ENCODE results near the gene RBSN.

The RBSN gene

GRCh38 chr3:15060029-15060428 lies 38.9 kb downstream of the RBSN start:
- no peak for DNase-seq (ENCODE audit: low spot score)

- no peak for DNase-seq (ENCODE audit: low spot score)
Observed at GRCh38 chr3:15056676-15057404, 42.1 kb downstream of the RBSN start.

GRCh38 chr3:15055019-15055557 lies 43.9 kb downstream of the RBSN start:
- DNase-seq (ENCODE audit: low spot score) = no peak

- DNase-seq (ENCODE audit: low spot score) = no peak
Observed at GRCh38 chr3:15053541-15053940, 45.4 kb downstream of the RBSN start.

- DNase-seq (ENCODE audit: low spot score) = no peak
Observed at GRCh38 chr3:15052335-15053242, 46.4 kb downstream of the RBSN start.

GRCh38 chr3:15051531-15051930 lies 47.4 kb downstream of the RBSN start:
- DNase-seq (ENCODE audit: low spot score) = peak; percentile 28

- DNase-seq (ENCODE audit: low spot score) = no peak
Observed at GRCh38 chr3:15050405-15051092, 48.4 kb downstream of the RBSN start.

- DNase-seq (ENCODE audit: low spot score) = no peak
Observed at GRCh38 chr3:15049584-15049983, 49.4 kb downstream of the RBSN start.

GRCh38 chr3:15045667-15046066 lies 53.3 kb downstream of the RBSN start:
- DNase-seq (ENCODE audit: low spot score) = no peak

GRCh38 chr3:15044326-15044725 lies 54.6 kb downstream of the RBSN start:
- DNase-seq (ENCODE audit: low spot score) = no peak

- no peak for DNase-seq (ENCODE audit: low spot score)
Observed at GRCh38 chr3:15043408-15044171, 55.4 kb downstream of the RBSN start.

- no peak for DNase-seq (ENCODE audit: low spot score)
Observed at GRCh38 chr3:15042936-15043335, 56.0 kb downstream of the RBSN start.

- no peak for DNase-seq (ENCODE audit: low spot score)
Observed at GRCh38 chr3:15041950-15042349, 57.0 kb downstream of the RBSN start.

- no peak for DNase-seq (ENCODE audit: low spot score)
Observed at GRCh38 chr3:15040844-15041243, 58.1 kb downstream of the RBSN start.

- DNase-seq (ENCODE audit: low spot score) = no peak
Observed at GRCh38 chr3:15038306-15038705, 60.6 kb downstream of the RBSN start.

- no peak for DNase-seq (ENCODE audit: low spot score)
Observed at GRCh38 chr3:15033103-15033502, 65.8 kb downstream of the RBSN start.

- DNase-seq (ENCODE audit: low spot score) = no peak
Observed at GRCh38 chr3:15032650-15033049, 66.3 kb downstream of the RBSN start.

- no peak for DNase-seq (ENCODE audit: low spot score)
Observed at GRCh38 chr3:15029625-15030024, 69.3 kb downstream of the RBSN start.

- no peak for DNase-seq (ENCODE audit: low spot score)
Observed at GRCh38 chr3:15023719-15024118, 75.2 kb downstream of the RBSN start.

GRCh38 chr3:15023249-15023648 lies 75.7 kb downstream of the RBSN start:
- DNase-seq (ENCODE audit: low spot score) = no peak

Data from pons (tissue), 1 donor.